NOMO-1 treated with DMSO at 0.1 percent for 48 hours (cell line): ENCODE results near the gene SLC4A4.
A peak's percentile ranks its signal among the peaks of the same experiment; 100 is the strongest.

Experiments used
- DNase-seq: peaks from one replicate; lab custom pipeline; 2025; ENCODE audit not compliant: unreplicated experiment; lab: John Stamatoyannopoulos, UW

Gene SLC4A4

GRCh38 chr4:71592793-71593192, 254.0 kb downstream of the SLC4A4 start:
- no peak for DNase-seq

- no peak for DNase-seq
These were observed 254.5 kb downstream of the SLC4A4 start for GRCh38 chr4:71593311-71593710.

GRCh38 chr4:71595576-71596108, 256.8 kb downstream of the SLC4A4 start:
- no peak for DNase-seq

GRCh38 chr4:71599578-71599977, 260.8 kb downstream of the SLC4A4 start:
- DNase-seq: no peak

- DNase-seq: no peak
These were observed 263.6 kb downstream of the SLC4A4 start for GRCh38 chr4:71602289-71602900.

- no peak for DNase-seq
These were observed 266.0 kb downstream of the SLC4A4 start for GRCh38 chr4:71604785-71605184.

- DNase-seq: no peak
These were observed 268.3 kb downstream of the SLC4A4 start for GRCh38 chr4:71607109-71607508.

- peak; percentile 7 for DNase-seq
These were observed 269.2 kb downstream of the SLC4A4 start for GRCh38 chr4:71607780-71608677.

GRCh38 chr4:71608678-71609071, 269.9 kb downstream of the SLC4A4 start:
- DNase-seq: no peak

- no peak for DNase-seq
These were observed 270.3 kb downstream of the SLC4A4 start for GRCh38 chr4:71609167-71609566.

GRCh38 chr4:71609651-71610050, 270.8 kb downstream of the SLC4A4 start:
- no peak for DNase-seq

- DNase-seq: no peak
These were observed 275.8 kb downstream of the SLC4A4 start for GRCh38 chr4:71614621-71615020.

GRCh38 chr4:71616168-71616811, 277.5 kb downstream of the SLC4A4 start:
- DNase-seq: no peak
